GM12865 (cell line): ENCODE measurements around the gene CPNE4.
"Not testable (repeated sequence)": the region's sequence is repeated elsewhere in the genome, so short reads cannot be mapped to it uniquely, and the experiment has no call there.

ENCODE experiments used
- DNase-seq: peaks from one replicate; pipeline ENCODE4 v3.0.0; 2010; ENCODE audit warnings: low read depth
- H3K4me3 ChIP-seq: 2 replicates; pipeline ENCODE4 v1.5.1; 2011; ENCODE audit warnings: mild to moderate bottlenecking, low read depth, low read length, control low read depth
- CTCF ChIP-seq: IDR thresholded peaks from 2 replicates; pipeline ENCODE4 v1.5.1; 2011; ENCODE audit warnings: low read length, control low read depth, low read depth, inconsistent platforms; ENCODE audit not compliant: insufficient read depth; ENCODE audit errors: missing control alignments

The CPNE4 gene

GRCh38 chr3:131899021-131899420, 135.8 kb downstream of the CPNE4 start:
- DNase-seq, result no peak
- TF ChIP-seq CTCF, result no peak
- H3K4me3 ChIP-seq, result no peak overlapping the region

GRCh38 chr3:131898346-131898745, 136.5 kb downstream of the CPNE4 start:
- no peak for DNase-seq
- TF ChIP-seq CTCF, result no peak
- no peak overlapping the region for H3K4me3 ChIP-seq

GRCh38 chr3:131896285-131896684, 138.5 kb downstream of the CPNE4 start:
- TF ChIP-seq CTCF, result no peak
- no peak for DNase-seq
- no peak overlapping the region for H3K4me3 ChIP-seq

GRCh38 chr3:131895766-131896165, 139.0 kb downstream of the CPNE4 start:
- no peak for DNase-seq
- no peak overlapping the region for H3K4me3 ChIP-seq
- no peak for TF ChIP-seq CTCF

- no peak overlapping the region for H3K4me3 ChIP-seq
- DNase-seq, result no peak
- TF ChIP-seq CTCF, result no peak
Measured at GRCh38 chr3:131892331-131892730, 142.5 kb downstream of the CPNE4 start.

GRCh38 chr3:131885871-131886270, 148.9 kb downstream of the CPNE4 start:
- not testable (repeated sequence) for DNase-seq, H3K4me3 ChIP-seq

GRCh38 chr3:131883711-131884407, 151.0 kb downstream of the CPNE4 start:
- DNase-seq, result no peak
- H3K4me3 ChIP-seq, result no peak overlapping the region
- no peak for TF ChIP-seq CTCF
